HS-27A (cell line): Measurements from ENCODE around the gene FAM131C.
"Not testable (repeated sequence)": the region's sequence is repeated elsewhere in the genome, so short reads cannot be mapped to it uniquely, and the experiment has no call there.

Experiments used
- DNase-seq: peaks from one replicate; pipeline ENCODE4 v3.0.0-alpha.2; 2012; ENCODE audit warnings: low read depth, missing footprints

FAM131C gene

GRCh38 chr1:16033103-16033632, 40.3 kb downstream of the FAM131C start:
- DNase-seq = not testable (repeated sequence)

GRCh38 chr1:16032388-16033102, 40.9 kb downstream of the FAM131C start:
- DNase-seq = peak; percentile 66

GRCh38 chr1:16031551-16031950, 41.9 kb downstream of the FAM131C start:
- DNase-seq = no peak

- no peak for DNase-seq
These were observed 44.2 kb downstream of the FAM131C start for GRCh38 chr1:16029288-16029687.

DNA sequence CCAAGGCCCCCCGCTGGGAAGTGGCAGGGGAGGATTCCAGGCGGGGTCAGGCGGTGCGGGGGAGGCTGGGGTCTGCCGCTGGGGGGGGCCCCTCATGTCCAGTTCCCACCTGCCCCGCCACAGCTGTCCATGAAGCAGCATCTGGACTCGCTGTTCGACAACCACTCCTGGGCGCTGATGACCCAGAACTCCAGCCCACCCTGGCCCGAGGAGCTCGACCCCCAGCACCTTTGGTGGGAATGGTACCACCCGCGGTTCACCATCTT, 44.5 kb downstream of the FAM131C start:
- not testable (repeated sequence) for DNase-seq

GRCh38 chr1:16028237-16029002, 45.0 kb downstream of the FAM131C start:
- DNase-seq = no peak

- no peak for DNase-seq
These were observed 46.5 kb downstream of the FAM131C start for GRCh38 chr1:16026723-16027484.

- not testable (repeated sequence) for DNase-seq
These were observed 47.1 kb downstream of the FAM131C start for GRCh38 chr1:16026302-16026701.

- DNase-seq = no peak
These were observed 50.3 kb downstream of the FAM131C start for GRCh38 chr1:16023050-16023653.

GRCh38 chr1:16022393-16022792, 51.1 kb downstream of the FAM131C start:
- no peak for DNase-seq

- DNase-seq = no peak
These were observed 51.8 kb downstream of the FAM131C start, which contains the start of gene CLCNKA for GRCh38 chr1:16021681-16022080. CLCNKA (plus strand) TSS chr1:16022036; CDS start chr1:16022620, 584 bp downstream.

DNA sequence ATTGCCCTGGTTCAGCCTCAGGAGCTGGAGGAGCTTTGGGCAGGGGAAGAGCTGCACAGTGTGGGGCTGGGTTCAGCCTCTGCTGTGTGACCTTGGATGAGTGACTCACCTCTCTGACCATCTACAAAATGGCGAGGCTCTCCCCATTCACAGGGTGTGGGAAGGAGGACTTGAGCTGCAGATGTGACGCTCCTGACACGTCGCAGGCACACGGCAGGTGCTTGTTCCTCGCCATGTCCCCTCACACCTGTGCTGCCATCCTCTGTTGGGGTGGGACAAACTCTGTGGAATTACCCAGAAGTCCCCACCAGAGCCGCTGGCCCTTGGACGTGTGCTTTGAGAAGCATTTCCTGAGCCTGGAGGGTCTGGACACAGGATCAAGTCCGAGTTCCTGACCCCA, 52.6 kb downstream of the FAM131C start:
- not testable (repeated sequence) for DNase-seq

DNA sequence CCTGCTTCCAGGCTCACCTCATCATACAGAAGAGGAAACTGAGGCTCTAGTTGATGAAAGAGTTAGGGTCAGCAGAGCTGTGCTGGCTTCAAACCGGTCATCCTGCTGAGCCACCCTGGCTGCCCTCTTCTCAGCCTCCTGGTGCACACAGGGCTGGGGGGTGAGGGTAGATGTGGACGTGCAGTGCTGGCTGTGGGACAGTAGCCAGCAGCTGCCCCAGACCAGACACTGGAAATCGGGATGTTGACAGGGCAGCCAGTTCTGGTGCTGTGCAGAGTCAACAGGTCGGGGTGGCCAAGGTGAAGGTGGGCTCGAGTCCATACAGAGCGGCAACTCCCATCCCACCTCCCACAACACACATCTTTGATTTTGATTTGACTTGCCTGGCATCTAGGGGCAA, 53.1 kb downstream of the FAM131C start:
- no peak for DNase-seq

GRCh38 chr1:16019644-16020277, 53.7 kb downstream of the FAM131C start:
- no peak for DNase-seq

DNA sequence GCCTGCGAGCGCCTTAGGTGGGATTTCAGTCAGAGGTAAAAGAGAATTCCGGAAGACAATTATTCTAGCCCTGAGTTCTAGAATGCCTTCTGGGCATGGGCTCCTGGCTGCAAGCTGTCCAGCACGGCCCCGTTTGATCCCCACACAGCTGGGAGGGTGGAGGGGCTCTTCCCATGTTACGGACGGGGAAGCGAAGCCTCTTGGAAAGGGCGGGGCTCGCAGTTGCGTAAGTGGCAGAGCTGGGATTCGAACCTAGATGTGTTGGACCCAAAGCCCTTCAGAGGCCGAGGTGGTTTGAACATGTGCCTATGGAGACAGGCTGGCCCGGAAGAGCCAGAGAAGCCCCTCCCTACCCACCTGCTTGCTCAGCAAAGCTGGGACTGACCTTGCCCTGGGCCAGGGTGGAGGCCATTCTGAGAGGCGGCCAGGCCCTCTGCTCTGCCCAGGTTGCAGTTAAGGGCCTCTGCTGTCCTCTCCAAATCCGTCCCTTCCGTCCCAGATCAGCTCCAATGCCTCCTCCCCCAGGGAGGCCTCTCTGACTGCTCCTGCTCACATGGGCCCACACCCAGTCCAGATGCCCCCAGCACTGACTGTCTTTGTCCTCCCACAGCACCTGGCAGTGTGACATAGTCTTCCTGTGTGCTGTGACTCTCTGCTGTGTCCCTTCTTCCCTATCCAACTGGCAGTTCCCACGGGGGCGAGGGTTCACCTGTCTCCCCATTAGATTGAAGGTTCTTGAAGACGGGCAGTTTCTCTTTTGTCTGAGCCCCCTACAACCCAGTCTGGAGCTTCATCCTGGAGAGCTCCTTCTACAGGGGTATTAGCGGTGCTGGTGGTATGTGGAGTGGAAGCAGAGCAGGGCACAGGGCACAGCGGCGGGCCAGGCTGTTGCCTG, 54.5 kb downstream of the FAM131C start:
- DNase-seq = no peak

DNA sequence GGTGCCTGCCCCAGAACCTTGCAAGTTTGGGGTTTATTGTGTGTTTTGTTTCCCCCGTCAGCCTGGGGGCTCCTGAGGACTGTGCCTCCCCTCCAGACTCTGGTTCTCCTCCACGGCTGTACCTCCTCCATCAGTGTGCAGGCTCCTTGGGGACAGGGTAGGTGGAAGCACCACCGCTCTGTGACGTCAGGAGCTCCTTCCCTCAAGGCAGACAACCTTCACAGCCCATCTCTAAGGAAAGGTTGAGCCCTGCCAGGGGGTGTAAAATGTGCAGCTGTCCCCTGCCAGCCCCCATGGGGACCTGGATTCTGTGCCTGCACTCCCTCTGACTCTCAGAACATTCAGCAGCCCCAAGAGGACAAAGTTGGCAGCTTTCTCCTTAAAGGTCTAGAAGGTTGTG, 55.1 kb downstream of the FAM131C start:
- no peak for DNase-seq

GRCh38 chr1:16017461-16018303, 55.8 kb downstream of the FAM131C start, which contains the start of gene HSPB7:
HSPB7 (minus strand) TSS chr1:16018043; CDS start chr1:16017963, 80 bp downstream.
- no peak for DNase-seq

DNA sequence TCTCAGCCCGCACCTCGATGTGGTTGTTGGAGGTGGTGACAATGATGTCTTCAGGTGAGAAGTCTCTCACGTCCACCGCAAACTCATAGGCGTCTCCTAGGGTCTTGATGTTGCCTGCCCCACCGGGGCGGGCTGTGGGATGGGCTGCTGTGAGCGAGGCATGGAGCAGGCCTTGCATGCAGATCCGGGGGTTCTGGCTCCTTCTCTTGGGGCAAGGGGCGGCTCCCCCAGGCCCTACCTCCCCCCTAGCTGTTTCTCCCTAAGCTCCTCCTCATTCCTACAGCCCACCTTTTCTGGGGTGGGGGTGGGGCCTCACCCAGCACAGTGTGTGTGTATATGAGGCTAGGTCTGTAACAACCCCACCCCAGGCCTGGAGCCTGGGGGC, 56.4 kb downstream of the FAM131C start:
- no peak for DNase-seq
